ENCODE measurements around the gene CYSLTR2.

The CYSLTR2 gene

DNA sequence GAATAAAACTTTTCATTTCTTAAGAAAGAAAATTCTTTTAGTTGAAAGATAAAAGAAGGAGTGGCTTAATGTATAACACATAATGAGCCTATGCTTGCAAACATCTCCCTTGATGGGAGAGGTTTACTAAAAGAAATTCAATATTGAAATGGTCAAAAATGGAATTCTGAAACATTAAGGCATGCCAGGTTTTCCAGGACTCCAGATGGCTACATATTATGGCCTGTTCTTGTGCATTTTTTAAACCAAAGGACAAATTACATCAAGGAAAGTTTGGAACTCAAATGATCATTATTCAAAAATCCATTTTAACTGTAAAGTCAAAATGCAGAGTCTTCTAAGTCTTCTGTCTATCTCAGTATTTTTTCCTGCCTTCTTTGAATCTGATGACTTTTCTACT, 19.1 kb upstream of the CYSLTR2 start:
- H3K4me1 ChIP-seq (ENCODE audit: insufficient read depth, low read length): no peaks in the 10 kb centered on the region

DNA sequence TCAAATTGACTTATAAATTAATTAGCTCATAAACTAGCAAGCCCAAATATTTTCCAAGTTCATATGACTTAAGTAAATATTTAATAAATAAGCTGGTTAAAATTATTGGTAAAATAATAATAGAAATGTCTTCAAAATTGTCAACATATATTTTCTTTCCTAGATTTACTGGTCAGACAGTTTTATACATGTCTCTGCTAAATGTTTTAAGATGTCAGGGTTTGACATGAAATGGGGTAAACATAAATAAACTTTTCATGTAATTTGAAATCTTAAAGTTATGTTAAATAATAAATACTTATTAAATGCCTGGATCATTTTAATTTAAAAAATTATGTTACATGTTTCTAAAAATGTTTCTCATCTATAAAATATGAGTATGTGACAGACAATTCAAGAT, 18.3 kb upstream of the CYSLTR2 start:
- H3K4me1 ChIP-seq (ENCODE audit: insufficient read depth, low read length): no peaks in the 10 kb centered on the region
- H3K9me3 ChIP-seq (ENCODE audit: control insufficient read depth, insufficient read depth, low read length): no peaks in the 10 kb centered on the region; the same call in 1 of the 2 replicates
- H3K9ac ChIP-seq (ENCODE audit: low read depth, low read length): no peak overlapping the region
- H3K36me3 ChIP-seq (ENCODE audit: insufficient read depth, low read length): no peaks in the 10 kb centered on the region

More for the DNA sequence above, 19.1 kb upstream of the CYSLTR2 start:
- Histone ChIP-seq H3K9me3 (ENCODE audit: control insufficient read depth, insufficient read depth, low read length) (no peaks in the 10 kb centered on the region; the same call in 1 of the 2 replicates), H3K36me3 (ENCODE audit: insufficient read depth, low read length) (no peaks in the 10 kb centered on the region), H3K9ac (ENCODE audit: low read depth, low read length) (no peak overlapping the region)

DNA sequence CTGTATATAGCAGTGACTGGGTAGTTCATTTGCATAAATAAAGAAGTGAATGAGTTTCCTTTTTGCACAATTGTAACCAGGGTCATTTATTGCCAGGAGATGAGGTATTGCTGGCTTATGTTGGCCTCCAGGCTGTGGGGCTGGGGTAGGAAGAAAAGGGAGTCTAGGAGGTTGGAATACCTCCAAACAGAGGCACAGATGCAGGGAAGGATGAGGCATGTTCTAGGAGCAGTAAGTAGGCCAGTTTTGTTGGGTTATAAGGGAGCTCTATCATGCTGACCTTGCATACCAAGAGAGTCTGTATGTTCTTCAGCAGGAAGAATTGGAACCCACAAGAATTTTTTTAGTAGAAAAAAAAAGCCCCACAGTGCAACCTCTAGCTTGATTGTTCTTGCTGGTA, 17.2 kb upstream of the CYSLTR2 start:
- Histone ChIP-seq H3K36me3 (ENCODE audit: insufficient read depth, low read length) (no peaks in the 10 kb centered on the region), H3K4me1 (ENCODE audit: insufficient read depth, low read length) (no peaks in the 10 kb centered on the region), H3K9ac (ENCODE audit: low read depth, low read length) (no peak overlapping the region), H3K9me3 (ENCODE audit: control insufficient read depth, insufficient read depth, low read length) (no peaks in the 10 kb centered on the region; the same call in 1 of the 2 replicates)

DNA sequence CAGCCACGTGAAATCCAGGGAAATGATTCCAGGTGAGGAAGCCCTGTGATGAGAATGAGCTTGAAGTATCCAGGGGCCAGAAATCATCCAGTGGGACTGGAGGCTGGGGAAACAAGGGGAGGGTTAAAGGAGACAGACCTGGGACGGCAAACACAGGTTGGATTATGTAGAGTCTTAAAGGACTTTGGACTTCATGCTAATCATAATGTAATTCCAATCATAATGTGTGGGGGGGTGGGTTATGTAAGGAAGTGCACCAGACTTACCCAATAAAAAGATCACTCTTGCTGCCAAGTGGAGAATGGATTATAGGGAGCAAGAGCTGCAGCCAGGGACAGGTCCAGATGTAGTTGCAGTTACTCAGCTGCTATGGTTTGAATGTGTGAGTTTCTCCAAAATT, 16.1 kb upstream of the CYSLTR2 start:
- Histone ChIP-seq H3K36me3 (ENCODE audit: insufficient read depth, low read length) (no peaks in the 10 kb centered on the region), H3K4me1 (ENCODE audit: insufficient read depth, low read length) (no peaks in the 10 kb centered on the region), H3K9ac (ENCODE audit: low read depth, low read length) (no peak overlapping the region), H3K9me3 (ENCODE audit: control insufficient read depth, insufficient read depth, low read length) (no peaks in the 10 kb centered on the region; the same call in 1 of the 2 replicates)

DNA sequence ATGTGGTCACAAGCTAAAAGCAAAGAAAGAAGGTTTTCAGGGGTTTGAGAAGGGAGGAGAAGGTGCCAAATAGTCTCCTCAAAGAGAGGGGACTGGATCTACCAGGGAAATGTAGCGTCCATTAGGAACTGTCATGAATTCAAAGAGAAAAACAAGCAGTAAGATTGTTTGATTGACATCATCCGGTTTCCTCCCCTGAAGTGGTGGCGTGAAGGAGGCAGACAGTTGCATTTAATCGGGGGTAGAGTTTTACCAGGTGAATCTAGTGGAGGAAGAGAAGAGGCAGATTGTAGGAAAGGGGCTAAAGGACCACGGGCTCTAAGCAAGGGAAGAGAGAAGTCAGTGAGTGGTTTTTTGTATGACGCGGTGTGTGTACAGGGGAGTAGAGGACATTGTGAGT, 13.0 kb upstream of the CYSLTR2 start:
- H3K4me1 ChIP-seq (ENCODE audit: insufficient read depth, low read length): no peaks in the 10 kb centered on the region
- H3K9ac ChIP-seq (ENCODE audit: low read depth, low read length): no peak overlapping the region
- no peaks in the 10 kb centered on the region; the same call in 1 of the 2 replicates for H3K9me3 ChIP-seq (ENCODE audit: control insufficient read depth, insufficient read depth, low read length)
- no peaks in the 10 kb centered on the region for H3K36me3 ChIP-seq (ENCODE audit: insufficient read depth, low read length)

DNA sequence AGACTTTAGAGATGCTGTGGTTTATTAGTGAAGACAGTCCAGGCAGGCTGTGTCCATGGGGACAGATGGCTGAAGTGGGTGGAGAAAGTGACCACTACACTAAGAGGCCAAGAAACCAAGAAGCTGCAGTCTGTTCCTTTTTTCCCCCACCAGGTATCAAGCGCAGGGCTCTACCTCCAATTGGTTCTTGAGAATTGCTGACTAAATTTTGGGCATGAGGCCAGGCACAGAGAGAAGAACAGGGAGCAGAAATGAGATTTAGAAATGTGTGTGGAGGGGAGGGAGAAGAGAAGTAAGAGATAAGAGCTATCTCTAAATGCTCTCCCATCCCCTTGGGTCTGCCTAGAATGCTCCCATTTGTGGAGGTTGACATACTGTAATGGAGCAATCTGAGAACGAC, 12.3 kb upstream of the CYSLTR2 start:
- no peaks in the 10 kb centered on the region for H3K36me3 ChIP-seq (ENCODE audit: insufficient read depth, low read length)
- no peak overlapping the region for H3K9ac ChIP-seq (ENCODE audit: low read depth, low read length)
- H3K4me1 ChIP-seq (ENCODE audit: insufficient read depth, low read length): no peaks in the 10 kb centered on the region
- no peaks in the 10 kb centered on the region; the same call in 1 of the 2 replicates for H3K9me3 ChIP-seq (ENCODE audit: control insufficient read depth, insufficient read depth, low read length)

DNA sequence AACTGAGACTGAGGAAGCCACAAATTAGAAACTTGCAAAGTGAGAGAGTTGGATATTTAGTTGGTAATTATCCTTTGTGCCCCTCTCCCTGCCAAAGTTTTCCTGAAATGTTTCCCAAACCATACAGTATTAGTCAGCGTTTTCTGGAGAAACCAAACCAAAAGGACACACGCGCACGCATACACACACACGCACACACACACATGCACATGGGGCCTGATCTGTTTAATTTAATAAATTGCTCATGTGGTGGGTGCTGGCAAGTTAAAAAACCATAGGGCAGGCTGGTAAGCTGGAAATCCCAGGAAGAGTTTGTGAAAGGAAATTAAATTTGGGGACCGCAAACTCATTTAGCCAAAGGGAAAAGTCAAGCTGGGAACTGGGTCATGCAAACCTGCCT, 11.7 kb upstream of the CYSLTR2 start:
- Histone ChIP-seq H3K4me1 (ENCODE audit: insufficient read depth, low read length) (no peaks in the 10 kb centered on the region), H3K9me3 (ENCODE audit: control insufficient read depth, insufficient read depth, low read length) (no peaks in the 10 kb centered on the region), H3K36me3 (ENCODE audit: insufficient read depth, low read length) (no peaks in the 10 kb centered on the region), H3K9ac (ENCODE audit: low read depth, low read length) (no peak overlapping the region)

DNA sequence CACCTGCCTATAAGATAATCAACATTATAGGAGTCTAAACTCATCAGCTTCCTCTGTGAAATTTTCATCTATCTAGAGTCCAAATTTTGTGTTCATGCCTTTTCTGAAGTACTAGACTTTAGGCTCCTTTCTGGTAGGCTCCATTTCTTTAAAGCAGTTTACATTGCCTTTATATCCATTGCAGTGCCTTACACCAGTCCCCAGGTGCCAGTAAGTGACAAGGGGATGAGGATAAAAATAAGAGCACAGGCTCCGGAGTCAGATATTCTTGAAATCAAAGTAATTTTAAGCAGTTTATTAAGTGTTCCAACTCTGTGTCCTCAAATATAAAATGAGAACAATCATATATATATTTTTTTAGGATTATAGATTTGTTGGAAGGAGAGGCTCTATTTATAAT, 10.6 kb upstream of the CYSLTR2 start:
- Histone ChIP-seq H3K4me1 (ENCODE audit: insufficient read depth, low read length) (no peaks in the 10 kb centered on the region), H3K9ac (ENCODE audit: low read depth, low read length) (no peak overlapping the region), H3K36me3 (ENCODE audit: insufficient read depth, low read length) (no peaks in the 10 kb centered on the region), H3K9me3 (ENCODE audit: control insufficient read depth, insufficient read depth, low read length) (no peaks in the 10 kb centered on the region)

DNA sequence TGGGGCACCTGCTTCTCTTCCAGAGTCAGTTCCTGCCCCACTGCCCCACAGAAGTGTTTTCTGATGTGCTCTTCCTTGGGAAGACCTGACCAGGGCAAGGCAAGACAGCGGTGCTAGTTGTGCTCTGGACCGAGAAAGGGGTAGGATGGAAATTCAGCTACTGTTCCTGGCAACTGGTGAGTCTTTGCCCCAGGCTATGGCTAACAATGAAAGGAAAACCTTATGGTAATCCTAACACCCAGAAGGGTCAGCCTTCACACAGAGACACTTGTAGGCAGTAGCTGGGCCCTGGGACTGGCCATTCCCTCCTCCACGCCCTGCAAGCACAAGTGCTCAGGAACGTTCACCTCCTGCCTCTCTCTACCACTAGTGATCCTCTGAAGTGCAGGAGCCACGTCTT, 9.6 kb upstream of the CYSLTR2 start:
- Histone ChIP-seq H3K9me3 (ENCODE audit: control insufficient read depth, insufficient read depth, low read length) (no peaks in the 10 kb centered on the region), H3K4me1 (ENCODE audit: insufficient read depth, low read length) (no peaks in the 10 kb centered on the region), H3K36me3 (ENCODE audit: insufficient read depth, low read length) (no peaks in the 10 kb centered on the region), H3K9ac (ENCODE audit: low read depth, low read length) (no peak overlapping the region)

DNA sequence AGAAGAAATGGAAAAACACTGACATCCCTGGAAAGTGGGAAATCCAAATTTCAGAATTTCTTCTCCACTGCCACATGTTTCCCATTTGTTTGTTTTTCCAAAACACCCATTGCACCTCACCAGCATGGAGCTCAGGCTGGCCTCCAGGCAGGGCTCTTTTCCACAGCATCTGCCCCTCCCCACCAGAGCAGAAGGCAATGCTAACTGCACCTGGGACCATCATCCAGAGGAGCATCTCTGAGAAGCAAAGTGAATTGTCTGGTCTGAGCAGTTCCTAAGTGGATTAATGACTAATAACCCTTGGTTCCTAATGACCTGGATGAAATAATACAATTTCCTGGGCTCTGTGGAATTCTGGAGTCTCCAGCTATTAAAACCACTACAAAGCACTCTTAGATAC, 8.8 kb upstream of the CYSLTR2 start:
- H3K4me1 ChIP-seq (ENCODE audit: insufficient read depth, low read length): no peaks in the 10 kb centered on the region
- H3K36me3 ChIP-seq (ENCODE audit: insufficient read depth, low read length): no peaks in the 10 kb centered on the region
- no peak overlapping the region for H3K9ac ChIP-seq (ENCODE audit: low read depth, low read length)
- H3K9me3 ChIP-seq (ENCODE audit: control insufficient read depth, insufficient read depth, low read length): no peaks in the 10 kb centered on the region

DNA sequence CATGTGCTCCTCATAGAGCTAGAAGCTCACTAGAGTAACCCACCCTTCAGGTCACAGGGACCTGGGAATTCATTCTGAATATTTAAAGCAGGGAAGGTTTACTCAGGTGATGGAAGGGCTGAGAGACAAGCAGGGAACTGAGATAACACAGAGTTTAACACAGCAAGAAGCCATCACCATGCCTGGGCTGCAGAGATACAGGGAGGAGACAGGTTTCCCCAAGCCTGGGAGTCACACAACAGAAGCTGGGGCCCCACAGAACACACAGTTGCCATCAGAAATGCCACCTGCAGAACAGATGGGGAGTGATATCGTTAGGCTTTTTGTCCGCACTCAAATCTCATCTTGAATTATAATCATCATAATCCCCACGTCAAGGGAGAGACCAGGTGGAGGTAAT, 7.9 kb upstream of the CYSLTR2 start:
- Histone ChIP-seq H3K9ac (ENCODE audit: low read depth, low read length) (no peak overlapping the region), H3K36me3 (ENCODE audit: insufficient read depth, low read length) (no peaks in the 10 kb centered on the region), H3K4me1 (ENCODE audit: insufficient read depth, low read length) (no peaks in the 10 kb centered on the region), H3K9me3 (ENCODE audit: control insufficient read depth, insufficient read depth, low read length) (no peaks in the 10 kb centered on the region)

DNA sequence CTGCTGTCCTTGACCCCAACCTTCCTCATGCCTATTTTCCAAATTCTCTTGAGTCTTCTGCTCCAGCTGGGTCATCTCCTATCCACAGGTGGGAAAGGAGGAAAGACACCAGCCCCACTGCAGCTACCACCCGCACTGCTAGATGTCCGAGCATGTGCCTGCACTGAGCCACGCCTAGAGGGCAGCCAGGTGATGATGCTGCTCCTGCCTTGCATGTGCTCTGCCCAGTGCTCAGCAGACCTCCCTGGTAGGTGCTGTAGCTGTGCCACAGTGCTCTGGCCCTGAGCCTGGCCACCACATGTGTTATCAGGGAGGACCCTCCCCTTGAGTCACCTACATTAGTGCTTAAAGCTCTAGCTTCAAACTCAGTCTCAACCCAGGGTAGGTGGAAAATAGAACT, 6.9 kb upstream of the CYSLTR2 start:
- Histone ChIP-seq H3K36me3 (ENCODE audit: insufficient read depth, low read length) (no peaks in the 10 kb centered on the region), H3K9ac (ENCODE audit: low read depth, low read length) (no peak overlapping the region), H3K9me3 (ENCODE audit: control insufficient read depth, insufficient read depth, low read length) (no peaks in the 10 kb centered on the region), H3K4me1 (ENCODE audit: insufficient read depth, low read length) (no peaks in the 10 kb centered on the region)

DNA sequence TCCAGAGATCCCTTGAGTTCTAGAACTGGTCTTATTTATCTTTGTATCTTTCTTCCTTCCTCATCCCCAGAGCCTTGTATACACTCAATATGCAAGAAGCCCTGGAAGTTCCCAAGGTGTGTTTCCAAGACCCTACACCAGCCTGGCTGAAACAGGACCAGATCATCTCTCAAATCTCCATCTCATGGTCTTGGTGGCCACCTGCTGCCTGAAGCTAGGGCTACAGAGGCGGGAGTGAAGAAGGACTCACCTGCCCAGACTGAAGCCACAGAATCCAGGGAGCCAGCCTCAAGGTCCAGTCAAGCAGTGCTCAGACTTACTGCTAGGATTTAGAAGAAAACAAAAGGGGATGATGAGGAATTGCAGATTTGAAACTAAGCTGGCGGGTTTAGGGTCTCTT, 6.1 kb upstream of the CYSLTR2 start:
- H3K9ac ChIP-seq (ENCODE audit: low read depth, low read length): no peak overlapping the region
- no peaks in the 10 kb centered on the region for H3K36me3 ChIP-seq (ENCODE audit: insufficient read depth, low read length)
- H3K4me1 ChIP-seq (ENCODE audit: insufficient read depth, low read length): no peaks in the 10 kb centered on the region
- H3K9me3 ChIP-seq (ENCODE audit: control insufficient read depth, insufficient read depth, low read length): no peaks in the 10 kb centered on the region

DNA sequence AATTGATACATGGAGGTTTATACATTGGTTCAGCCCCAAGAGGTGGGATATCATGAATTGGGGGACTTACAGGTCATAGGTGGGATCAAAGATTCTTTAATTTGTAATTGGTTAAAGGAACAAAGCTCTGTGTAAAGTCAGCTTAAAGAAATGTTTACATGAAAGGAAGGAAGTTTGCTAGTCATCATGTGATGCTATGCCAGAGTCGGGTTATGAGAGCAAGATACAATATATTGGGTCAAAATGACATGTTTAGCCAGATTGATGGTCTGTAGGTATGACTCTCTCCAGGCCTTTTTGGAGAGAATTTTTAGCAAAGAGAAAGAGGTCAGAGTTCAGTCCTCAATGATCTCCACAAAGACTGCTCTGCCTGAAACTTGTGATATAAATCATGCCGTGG, 5.3 kb upstream of the CYSLTR2 start:
- Histone ChIP-seq H3K9ac (ENCODE audit: low read depth, low read length) (no peak overlapping the region), H3K36me3 (ENCODE audit: insufficient read depth, low read length) (no peaks in the 10 kb centered on the region), H3K4me1 (ENCODE audit: insufficient read depth, low read length) (no peaks in the 10 kb centered on the region), H3K9me3 (ENCODE audit: control insufficient read depth, insufficient read depth, low read length) (no peaks in the 10 kb centered on the region)

DNA sequence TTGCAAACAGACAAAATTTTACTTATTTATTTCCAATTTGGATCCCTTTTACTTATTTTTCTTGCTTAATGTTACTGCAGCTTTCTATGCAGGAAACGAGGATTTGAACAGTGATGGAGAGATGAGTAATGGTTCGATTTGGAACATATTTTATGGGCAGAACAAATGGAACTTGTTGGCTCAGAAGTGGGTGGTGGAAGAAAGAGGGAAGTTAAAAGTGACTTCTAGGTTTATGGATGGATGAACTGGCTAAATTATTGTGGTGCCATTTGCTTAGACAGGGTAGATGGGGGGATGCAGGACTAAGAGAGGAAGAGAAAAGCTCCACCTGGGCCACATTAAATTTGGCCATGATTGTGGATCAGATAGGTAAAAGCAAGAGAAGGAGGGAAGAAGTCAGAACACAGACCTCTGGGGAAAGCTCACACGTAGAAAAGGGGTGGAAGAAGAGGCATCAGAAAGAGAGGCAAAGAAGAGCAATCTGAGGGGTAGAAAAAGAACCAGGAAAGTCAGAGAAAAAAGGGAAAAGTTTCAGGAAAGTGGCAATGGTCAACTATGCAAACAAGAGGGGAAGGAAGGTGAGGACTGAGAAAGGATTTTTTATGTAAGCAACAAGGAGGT, 768 bp upstream of the CYSLTR2 start:
- Histone ChIP-seq H3K36me3 (ENCODE audit: insufficient read depth, low read length) (no peaks in the 10 kb centered on the region), H3K9ac (ENCODE audit: low read depth, low read length) (no peak overlapping the region), H3K9me3 (ENCODE audit: control insufficient read depth, insufficient read depth, low read length) (no peaks in the 10 kb centered on the region), H3K4me1 (ENCODE audit: insufficient read depth, low read length) (no peaks in the 10 kb centered on the region)

DNA sequence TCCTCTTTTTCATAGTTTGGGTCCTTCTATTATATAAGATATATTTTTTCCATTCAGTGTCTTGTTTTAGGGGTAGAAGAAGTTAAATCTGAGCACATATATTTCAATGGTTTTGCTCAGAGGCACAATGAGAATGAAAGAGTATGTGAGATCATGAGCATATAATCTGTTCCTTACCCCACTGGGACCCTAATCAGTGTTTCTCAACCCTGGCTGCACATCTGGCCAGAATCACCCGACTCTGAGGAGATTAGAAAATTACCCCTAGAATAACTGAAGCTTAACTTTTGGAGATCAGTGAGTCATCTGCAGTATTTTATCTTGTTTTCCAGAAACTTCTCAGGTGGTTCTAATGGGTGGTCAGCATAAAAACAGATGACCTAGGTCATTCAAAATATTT, 782 bp downstream of the CYSLTR2 start:
- Histone ChIP-seq H3K36me3 (ENCODE audit: insufficient read depth, low read length) (no peaks in the 10 kb centered on the region), H3K4me1 (ENCODE audit: insufficient read depth, low read length) (no peaks in the 10 kb centered on the region), H3K9ac (ENCODE audit: low read depth, low read length) (no peak overlapping the region), H3K9me3 (ENCODE audit: control insufficient read depth, insufficient read depth, low read length) (no peaks in the 10 kb centered on the region)
